Panc1 (cell line): ENCODE measurements around the gene LINGO4. TPM values are rescaled to one million over a fixed set of nuclear protein-coding genes. Genes with fewer than 3 reads are reported as not detected.

Experiments
- ATAC-seq: fragments of 200-7000 bp; cut with Tn5 transposase; 2 replicates; pipeline ENCODE4 v1.9.1; 2020; ENCODE audit warnings: mild to moderate bottlenecking, moderate library complexity
- BruUV-seq: library from RNA; stranded (reverse); fragments of 400-500 nt; replicated peaks from 2 replicates; lab custom pipeline; 2021; lab: Mats Ljungman, UMichigan
- CTCF ChIA-PET: fragments of 300-600 bp; sonication (Branson Sonifier 250); formaldehyde crosslinking; loops from one replicate; lab custom pipeline; 2022; ENCODE audit warnings: antibody characterized with exemption; lab: Charles Lee
- POLR2A ChIA-PET: fragments of 300-600 bp; sonication (Branson Sonifier 250); formaldehyde crosslinking; loops from one replicate; lab custom pipeline; 2022; ENCODE audit warnings: antibody characterized with exemption; lab: Charles Lee
- DNase-seq: peaks from one replicate; pipeline ENCODE4 v3.0.0-alpha.2; 2010; ENCODE audit warnings: low read depth, low spot score
- H3K27ac ChIP-seq: 2 replicates; pipeline ENCODE4 v1.5.1; 2011; ENCODE audit warnings: mild to moderate bottlenecking, low read length, inconsistent platforms
- H3K27me3 ChIP-seq: fragments of 200-500 bp; sonication (Bioruptor generic); 2 replicates; pipeline ENCODE4 v1.6.0; 2014; ENCODE audit warnings: low read length, inconsistent platforms; ENCODE audit not compliant: control insufficient read depth, insufficient read depth
- H3K36me3 ChIP-seq: fragments of 200-500 bp; sonication (Bioruptor generic); 2 replicates; pipeline ENCODE4 v1.5.1; 2014; ENCODE audit warnings: inconsistent platforms, mild to moderate bottlenecking, low read length, moderate library complexity; ENCODE audit not compliant: control insufficient read depth, insufficient read depth
- H3K4me1 ChIP-seq: 2 replicates; pipeline ENCODE4 v1.5.1; 2011; ENCODE audit warnings: inconsistent platforms, mild to moderate bottlenecking, low read length, moderate library complexity; ENCODE audit not compliant: control insufficient read depth, insufficient read depth
- H3K4me3 ChIP-seq, 2 experiments: 2 replicates each; pipeline ENCODE4 v1.5.1; 2011 to 2012; ENCODE audit warnings: low read depth in 2 of 2, low read length in 2 of 2, mild to moderate bottlenecking in 2 of 2, inconsistent platforms in 1 of 2, moderate library complexity in 1 of 2
- H3K9me3 ChIP-seq: fragments of 200-500 bp; sonication (Bioruptor generic); 2 replicates; pipeline ENCODE4 v1.5.1; 2014; ENCODE audit warnings: low read depth, mild to moderate bottlenecking, inconsistent platforms, low read length, moderate library complexity; ENCODE audit not compliant: control insufficient read depth, insufficient read depth
- POLR2AphosphoS5 ChIP-seq: IDR thresholded peaks from 2 replicates; pipeline ENCODE4 v1.6.1; 2012; ENCODE audit warnings: mild to moderate bottlenecking, low read depth, low read length, moderate library complexity
- SIN3A ChIP-seq: IDR thresholded peaks from 2 replicates; pipeline ENCODE4 v1.6.1; 2012; ENCODE audit warnings: low read depth, mild to moderate bottlenecking, low read length, moderate library complexity, borderline replicate concordance; ENCODE audit not compliant: insufficient read depth
- TCF7L2 ChIP-seq: IDR thresholded peaks from 2 replicates; pipeline ENCODE4 v1.6.1; 2011; ENCODE audit warnings: mild to moderate bottlenecking, low read depth, low read length, inconsistent platforms
- in situ Hi-C: cut with HindIII; loops from 2 replicates; pipeline ENCODE4 v1.10.0; 2016; ENCODE audit warnings: low sequenced_read_pairs, low pct_unique_long_range_greater_than_20kb
- intact Hi-C: fragments of 100-400 bp; cut with micrococcal nuclease; formaldehyde crosslinking; loops from one replicate; pipeline ENCODE4 v1.10.0; 2022; ENCODE audit not compliant: unreplicated experiment
- total RNA-seq: library from RNA; stranded (reverse); gene quantifications from one replicate; pipeline ENCODE4 v1.2.1, GENCODE V29; 2021; ENCODE audit not compliant: unreplicated experiment
- TF ChIP-seq, protein P1 (sequence below): fragments of 450-650 bp; IDR thresholded peaks from 2 replicates; pipeline ENCODE4 v1.5.1; 2017; ENCODE audit warnings: mild to moderate bottlenecking
- TF ChIP-seq, protein P2 (sequence below), 2 experiments: IDR thresholded peaks; 2 replicates each; pipeline ENCODE4 v1.6.1; 2011 to 2012; ENCODE audit warnings: low read depth in 2 of 2, control low read depth in 1 of 2, low read length in 1 of 2, mild to moderate bottlenecking in 1 of 2, moderate library complexity in 1 of 2; ENCODE audit not compliant: insufficient read depth in 1 of 2

The LINGO4 gene
- total RNA-seq, 1 experiment from 2014 or later = not detected

DNA sequence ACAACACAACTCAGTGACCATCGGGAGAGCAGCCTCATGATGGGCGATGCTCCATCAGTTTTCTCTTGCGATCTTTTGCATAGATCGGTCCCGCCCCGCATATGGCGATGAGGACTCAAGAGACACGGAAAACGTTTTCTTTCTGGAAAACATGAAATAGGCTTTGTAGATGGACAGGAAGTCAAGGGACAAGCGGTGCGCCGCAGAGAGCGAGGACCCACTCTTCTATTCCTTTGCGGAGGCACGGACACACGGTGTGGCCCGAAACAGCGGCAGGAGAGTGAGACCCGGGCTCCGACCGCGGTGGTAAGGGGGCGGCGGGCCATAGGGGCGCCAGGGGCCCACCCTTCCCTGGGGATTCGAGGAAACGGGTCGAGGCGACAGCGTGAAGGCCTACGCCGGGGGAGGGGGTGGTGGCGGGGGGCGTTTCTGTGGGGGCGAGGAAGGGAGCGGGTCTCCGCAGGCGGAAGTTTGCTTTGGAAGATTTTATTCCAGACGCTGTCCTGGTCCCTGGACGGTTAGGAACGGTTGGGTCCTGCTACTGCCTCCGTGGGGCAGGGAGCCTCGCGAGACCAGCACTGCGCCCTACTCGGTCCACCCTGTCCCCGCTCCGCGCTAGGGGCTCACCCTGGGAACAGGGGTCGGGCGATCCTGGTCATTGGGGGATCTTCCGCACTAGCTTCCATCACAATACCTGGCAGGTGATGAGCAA is 14.1 kb downstream of the LINGO4 start:
- TF ChIP-seq SIN3A (no peak; the same call in 1 of the 2 replicates), POLR2AphosphoS5 (no peak), TCF7L2 (no peak)
- TF ChIP-seq, protein P1, sequence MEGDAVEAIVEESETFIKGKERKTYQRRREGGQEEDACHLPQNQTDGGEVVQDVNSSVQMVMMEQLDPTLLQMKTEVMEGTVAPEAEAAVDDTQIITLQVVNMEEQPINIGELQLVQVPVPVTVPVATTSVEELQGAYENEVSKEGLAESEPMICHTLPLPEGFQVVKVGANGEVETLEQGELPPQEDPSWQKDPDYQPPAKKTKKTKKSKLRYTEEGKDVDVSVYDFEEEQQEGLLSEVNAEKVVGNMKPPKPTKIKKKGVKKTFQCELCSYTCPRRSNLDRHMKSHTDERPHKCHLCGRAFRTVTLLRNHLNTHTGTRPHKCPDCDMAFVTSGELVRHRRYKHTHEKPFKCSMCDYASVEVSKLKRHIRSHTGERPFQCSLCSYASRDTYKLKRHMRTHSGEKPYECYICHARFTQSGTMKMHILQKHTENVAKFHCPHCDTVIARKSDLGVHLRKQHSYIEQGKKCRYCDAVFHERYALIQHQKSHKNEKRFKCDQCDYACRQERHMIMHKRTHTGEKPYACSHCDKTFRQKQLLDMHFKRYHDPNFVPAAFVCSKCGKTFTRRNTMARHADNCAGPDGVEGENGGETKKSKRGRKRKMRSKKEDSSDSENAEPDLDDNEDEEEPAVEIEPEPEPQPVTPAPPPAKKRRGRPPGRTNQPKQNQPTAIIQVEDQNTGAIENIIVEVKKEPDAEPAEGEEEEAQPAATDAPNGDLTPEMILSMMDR = no peak
- TF ChIP-seq, protein P2, sequence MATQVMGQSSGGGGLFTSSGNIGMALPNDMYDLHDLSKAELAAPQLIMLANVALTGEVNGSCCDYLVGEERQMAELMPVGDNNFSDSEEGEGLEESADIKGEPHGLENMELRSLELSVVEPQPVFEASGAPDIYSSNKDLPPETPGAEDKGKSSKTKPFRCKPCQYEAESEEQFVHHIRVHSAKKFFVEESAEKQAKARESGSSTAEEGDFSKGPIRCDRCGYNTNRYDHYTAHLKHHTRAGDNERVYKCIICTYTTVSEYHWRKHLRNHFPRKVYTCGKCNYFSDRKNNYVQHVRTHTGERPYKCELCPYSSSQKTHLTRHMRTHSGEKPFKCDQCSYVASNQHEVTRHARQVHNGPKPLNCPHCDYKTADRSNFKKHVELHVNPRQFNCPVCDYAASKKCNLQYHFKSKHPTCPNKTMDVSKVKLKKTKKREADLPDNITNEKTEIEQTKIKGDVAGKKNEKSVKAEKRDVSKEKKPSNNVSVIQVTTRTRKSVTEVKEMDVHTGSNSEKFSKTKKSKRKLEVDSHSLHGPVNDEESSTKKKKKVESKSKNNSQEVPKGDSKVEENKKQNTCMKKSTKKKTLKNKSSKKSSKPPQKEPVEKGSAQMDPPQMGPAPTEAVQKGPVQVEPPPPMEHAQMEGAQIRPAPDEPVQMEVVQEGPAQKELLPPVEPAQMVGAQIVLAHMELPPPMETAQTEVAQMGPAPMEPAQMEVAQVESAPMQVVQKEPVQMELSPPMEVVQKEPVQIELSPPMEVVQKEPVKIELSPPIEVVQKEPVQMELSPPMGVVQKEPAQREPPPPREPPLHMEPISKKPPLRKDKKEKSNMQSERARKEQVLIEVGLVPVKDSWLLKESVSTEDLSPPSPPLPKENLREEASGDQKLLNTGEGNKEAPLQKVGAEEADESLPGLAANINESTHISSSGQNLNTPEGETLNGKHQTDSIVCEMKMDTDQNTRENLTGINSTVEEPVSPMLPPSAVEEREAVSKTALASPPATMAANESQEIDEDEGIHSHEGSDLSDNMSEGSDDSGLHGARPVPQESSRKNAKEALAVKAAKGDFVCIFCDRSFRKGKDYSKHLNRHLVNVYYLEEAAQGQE (IDR thresholded peaks at IDR 0.05; ENCODE audit: insufficient read depth in 1 of 2, low read depth in 2 of 2, low read length in 1 of 2) = no peak
- Histone ChIP-seq H3K27me3 (no peaks in the 10 kb centered on the region), H3K4me3 (peak overlapping the region; percentile 81 to 95), H3K9me3 (no peaks in the 10 kb centered on the region), H3K27ac (peak overlapping the region; percentile 80), H3K4me1 (peaks cover 17% of the 10 kb centered on the region; the same call in 1 of the 2 replicates), H3K36me3 (no peaks in the 10 kb centered on the region)
- in situ Hi-C loops (no loop called here), intact Hi-C loops (no loop called here)
- ChIA-PET POLR2A (interaction anchor here (0.6 kb wide), 2 partner anchors 192 to 710 kb away, joined by 5 to 6 read pairs; no protein-coding TSS in a partner anchor), CTCF (no interaction called here)
- TSS peak; percentile 95 for BruUV-seq
- ATAC-seq (peak; percentile 43), DNase-seq (no peak)

DNA sequence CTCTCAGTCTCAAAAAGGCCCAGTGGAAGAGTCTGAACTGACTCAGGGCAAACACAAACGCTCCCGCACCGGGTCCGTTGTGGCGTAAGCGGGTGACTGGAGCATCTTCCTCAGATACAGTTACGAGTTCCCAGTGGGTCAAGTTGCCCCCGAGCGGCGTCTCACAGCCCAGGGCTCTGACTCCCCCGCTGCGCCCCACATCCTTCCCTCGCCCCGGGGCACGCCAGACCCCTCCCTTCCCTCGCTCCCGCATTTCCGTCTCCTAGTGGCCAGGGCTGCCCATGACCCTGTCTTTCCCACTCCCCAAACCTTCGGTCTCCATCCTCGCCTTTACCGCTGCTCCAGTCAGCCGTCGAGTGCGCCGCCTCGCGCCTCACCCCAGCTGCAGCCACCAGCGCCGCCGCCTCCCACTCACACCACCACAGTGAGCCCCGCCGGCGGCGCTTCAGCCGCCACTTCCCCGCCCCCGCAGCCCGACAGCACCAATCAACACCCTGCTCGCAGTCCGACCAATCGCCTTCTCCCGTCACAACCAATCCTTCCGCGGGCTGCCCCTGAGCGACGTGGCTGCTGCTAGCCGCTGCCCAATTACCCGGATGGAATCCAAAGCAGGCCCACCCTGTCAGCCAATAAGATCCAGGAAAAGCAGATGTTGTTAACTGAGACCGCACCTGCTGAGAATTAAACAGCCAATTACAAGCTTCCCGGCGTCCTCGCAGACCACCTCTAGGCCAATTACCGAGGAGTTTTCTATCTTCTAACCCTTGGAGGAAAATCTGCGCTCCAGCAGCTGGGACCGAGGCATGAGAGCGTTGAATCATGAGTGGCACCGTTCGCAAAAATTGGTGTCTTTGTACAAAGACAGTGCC is 14.9 kb downstream of the LINGO4 start, which contains the start of gene TDRKH:
TSS of gene TDRKH (minus strand) at position 430 of the 869 bp plus-strand sequence. CDS start 7,478 bp downstream, outside the sequence.
- ChIA-PET CTCF (interaction anchor here (0.7 kb wide), 1 partner anchor 40 kb away, joined by 3 read pairs; no protein-coding TSS in a partner anchor), POLR2A (interaction anchor here (0.5 to 0.6 kb wide), 3 partner anchors 53 to 709 kb away, joined by 3 to 6 read pairs (median 4); no protein-coding TSS in a partner anchor)
- in situ Hi-C loops = no loop called here
- TF ChIP-seq TCF7L2 = peak; percentile 17; the same call in 1 of the 2 replicates
- TF ChIP-seq, protein P1 = no peak
- TF ChIP-seq SIN3A = peak; percentile 9; the same call in 1 of the 2 replicates
- TF ChIP-seq POLR2AphosphoS5 = peak; percentile 48; the same call in 1 of the 2 replicates
- TF ChIP-seq, protein P2 (IDR thresholded peaks at IDR 0.05; ENCODE audit: insufficient read depth in 1 of 2, low read depth in 2 of 2, low read length in 1 of 2) = no peak
- H3K27me3 ChIP-seq = no peaks in the 10 kb centered on the region
- H3K9me3 ChIP-seq = no peaks in the 10 kb centered on the region
- peak within 1 kb of the TSS; percentile 81 to 95 for H3K4me3 ChIP-seq
- TSS peak; percentile 80 for BruUV-seq
- H3K36me3 ChIP-seq = no peaks in the 10 kb centered on the region
- DNase-seq (peak; percentile 96), ATAC-seq (peak; percentile 99)
- H3K27ac ChIP-seq = peak within 1 kb of the TSS; percentile 82
- H3K4me1 ChIP-seq = peaks cover 18% of the 10 kb centered on the region; the same call in 1 of the 2 replicates
- intact Hi-C loops = no loop called here
